HUES64 (cell line): ENCODE data around the gene BRPF1.

ENCODE experiments used
- H3K27ac ChIP-seq: 2 replicates; pipeline ENCODE4 v1.7.0; 2013; ENCODE audit warnings: low read depth, low read length, inconsistent platforms
- H3K27me3 ChIP-seq: 2 replicates; pipeline ENCODE4 v1.6.1; 2013; ENCODE audit warnings: mild to moderate bottlenecking, low read length; ENCODE audit not compliant: insufficient read depth
- H3K36me3 ChIP-seq: 2 replicates; pipeline ENCODE4 v1.6.1; 2013; ENCODE audit warnings: mild to moderate bottlenecking, low read length; ENCODE audit not compliant: insufficient read depth
- H3K4me1 ChIP-seq: 2 replicates; pipeline ENCODE4 v1.6.1; 2013; ENCODE audit warnings: mild to moderate bottlenecking, low read length, moderate library complexity; ENCODE audit not compliant: insufficient read depth
- H3K4me3 ChIP-seq: 2 replicates; pipeline ENCODE4 v1.5.1; 2013; ENCODE audit warnings: mild to moderate bottlenecking, low read length, moderate library complexity
- H3K9ac ChIP-seq: 2 replicates; pipeline ENCODE4 v1.6.1; 2013; ENCODE audit warnings: mild to moderate bottlenecking, low read depth, low read length
- H3K9me3 ChIP-seq: 2 replicates; pipeline ENCODE4 v1.6.1; 2013; ENCODE audit warnings: low read depth, low read length; ENCODE audit not compliant: insufficient read depth
- WGBS: fragments of 150-250, 120-280 bp; methylation state at CpG from one replicate; pipeline ENCODE4 v1.1.7; 2013; ENCODE audit warnings: missing lambda C conversion rate; 5-methylcytosine and 5-hydroxymethylcytosine counted together

Gene BRPF1

DNA sequence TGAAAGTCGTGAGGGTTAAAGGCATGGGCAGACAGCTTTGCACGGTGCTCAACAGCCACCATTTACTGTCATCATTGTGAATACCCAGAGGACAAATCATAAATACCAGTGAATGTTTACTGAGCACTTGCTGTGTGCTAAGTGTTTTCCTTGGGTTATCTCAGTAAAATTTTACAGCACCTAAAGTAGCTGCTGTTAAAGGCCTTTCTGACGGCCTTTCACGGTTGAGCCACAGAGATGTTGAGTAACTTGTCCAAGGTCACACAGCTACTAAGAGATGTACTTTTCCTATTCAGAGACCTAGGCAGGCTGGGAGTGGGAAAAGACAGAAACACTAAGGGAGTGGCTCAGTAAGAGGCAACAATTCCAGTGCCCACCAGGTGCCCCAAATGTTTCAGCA lies 28.3 kb upstream of the BRPF1 start:
- WGBS: 92% methylated on average over 4 of the region's 4 CpGs
- Histone ChIP-seq H3K4me3 (0 out of 2 replicates have a peak overlapping the region, but pooled peaks have one; percentile 62), H3K27me3 (peaks cover 28% of the 10 kb centered on the region)

DNA sequence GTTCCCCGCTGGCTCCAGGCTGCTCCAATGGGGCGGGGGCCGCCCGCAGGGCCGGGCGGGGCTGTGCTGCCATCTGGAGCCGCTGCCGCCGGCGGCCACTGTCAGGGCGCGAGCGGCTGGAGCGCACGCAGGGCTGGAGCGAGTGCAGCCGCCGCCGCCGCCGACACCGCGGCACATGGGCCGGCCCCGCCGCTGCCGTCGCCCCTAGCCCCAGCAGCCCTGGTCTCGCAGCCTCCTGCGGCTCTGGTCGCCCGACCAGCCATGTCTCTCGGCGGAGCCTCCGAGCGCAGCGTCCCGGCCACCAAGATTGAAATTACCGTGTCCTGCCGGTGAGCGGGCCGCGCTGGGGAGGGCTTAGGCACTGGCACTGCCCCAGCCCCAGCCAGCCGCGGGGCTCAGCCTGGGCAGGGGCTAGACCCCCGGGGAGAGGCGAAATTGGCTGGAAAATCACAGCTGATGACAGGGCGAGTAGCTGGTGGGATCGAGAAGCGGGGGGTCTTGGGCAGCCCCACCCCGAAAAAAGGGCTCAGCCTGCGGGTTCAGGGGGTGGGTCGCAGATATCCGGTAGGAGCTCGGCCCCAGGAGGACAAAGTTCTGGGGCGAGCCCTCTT lies 27.7 kb upstream of the BRPF1 start, which contains the start of gene CPNE9:
Gene CPNE9 (plus strand): TSS at position 98 of the 611 bp plus-strand sequence. CDS start 164 bp downstream, at position 262.
- Histone ChIP-seq H3K27me3 (peaks cover 28% of the 10 kb centered on the region), H3K9me3 (no peaks in the 10 kb centered on the region), H3K27ac (no peak within 1 kb of the TSS), H3K9ac (no peak within 1 kb of the TSS), H3K36me3 (peaks cover 3% of the 10 kb centered on the region; the same call in 1 of the 2 replicates), H3K4me1 (no peaks in the 10 kb centered on the region), H3K4me3 (peak within 1 kb of the TSS; percentile 62)
- 2% methylated on average over 56 of the region's 56 CpGs for WGBS

More for the DNA sequence above, 28.3 kb upstream of the BRPF1 start:
- Histone ChIP-seq H3K9me3 (no peaks in the 10 kb centered on the region), H3K4me1 (no peaks in the 10 kb centered on the region), H3K36me3 (peaks cover 4% of the 10 kb centered on the region), H3K27ac (no peak overlapping the region), H3K9ac (no peak overlapping the region)

DNA sequence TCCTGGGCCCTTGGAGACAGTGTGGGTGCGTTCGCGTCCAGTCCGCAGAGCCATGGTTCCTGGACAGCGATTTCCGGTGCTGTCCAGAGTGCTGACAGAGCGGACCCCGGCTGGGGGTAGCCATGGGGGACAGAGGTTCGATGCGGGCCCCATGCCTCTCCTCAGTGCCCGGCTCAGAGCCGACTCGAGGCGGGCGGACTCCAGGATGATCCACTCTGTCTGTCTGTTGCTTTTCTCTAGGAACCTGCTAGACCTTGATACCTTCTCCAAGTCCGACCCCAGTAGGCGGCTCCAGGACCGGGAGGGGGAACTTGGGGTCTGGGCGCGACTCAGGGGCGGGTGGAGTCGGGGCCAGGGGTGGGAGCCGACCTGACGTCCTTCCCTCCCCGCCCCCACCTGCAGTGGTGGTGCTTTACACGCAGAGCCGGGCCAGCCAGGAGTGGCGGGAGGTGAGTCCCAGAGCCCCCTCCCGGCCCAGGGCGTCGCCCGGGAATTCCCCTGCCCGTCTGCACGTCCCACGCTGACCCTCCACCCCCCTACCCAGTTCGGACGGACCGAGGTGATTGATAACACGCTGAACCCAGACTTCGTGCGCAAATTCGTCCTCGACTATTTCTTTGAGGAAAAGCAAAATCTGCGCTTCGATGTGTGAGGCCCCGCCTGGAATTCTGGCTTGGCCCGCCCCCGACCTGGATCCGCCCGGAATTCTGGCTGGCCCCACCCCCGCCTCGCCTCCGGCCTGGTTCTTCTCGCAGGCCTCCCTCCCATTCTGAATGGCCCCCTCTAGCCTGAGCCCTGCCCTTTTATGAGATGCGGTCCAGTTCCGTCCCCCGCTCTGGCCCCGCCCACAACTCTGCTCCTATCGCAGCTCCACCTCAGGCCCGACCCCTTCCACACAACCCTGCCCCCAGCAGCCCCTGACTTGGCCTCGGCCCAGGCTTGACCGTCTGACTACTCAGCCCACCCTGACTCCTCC lies 26.9 kb upstream of the BRPF1 start:
- H3K36me3 ChIP-seq: peaks cover 3% of the 10 kb centered on the region; the same call in 1 of the 2 replicates
- no peak overlapping the region for H3K27ac ChIP-seq
- WGBS: under 1% methylated on average over 62 of the region's 62 CpGs
- no peaks in the 10 kb centered on the region for H3K9me3 ChIP-seq
- H3K4me3 ChIP-seq: peak overlapping the region; percentile 62
- no peak overlapping the region for H3K9ac ChIP-seq
- H3K4me1 ChIP-seq: no peaks in the 10 kb centered on the region
- H3K27me3 ChIP-seq: peaks cover 28% of the 10 kb centered on the region

DNA sequence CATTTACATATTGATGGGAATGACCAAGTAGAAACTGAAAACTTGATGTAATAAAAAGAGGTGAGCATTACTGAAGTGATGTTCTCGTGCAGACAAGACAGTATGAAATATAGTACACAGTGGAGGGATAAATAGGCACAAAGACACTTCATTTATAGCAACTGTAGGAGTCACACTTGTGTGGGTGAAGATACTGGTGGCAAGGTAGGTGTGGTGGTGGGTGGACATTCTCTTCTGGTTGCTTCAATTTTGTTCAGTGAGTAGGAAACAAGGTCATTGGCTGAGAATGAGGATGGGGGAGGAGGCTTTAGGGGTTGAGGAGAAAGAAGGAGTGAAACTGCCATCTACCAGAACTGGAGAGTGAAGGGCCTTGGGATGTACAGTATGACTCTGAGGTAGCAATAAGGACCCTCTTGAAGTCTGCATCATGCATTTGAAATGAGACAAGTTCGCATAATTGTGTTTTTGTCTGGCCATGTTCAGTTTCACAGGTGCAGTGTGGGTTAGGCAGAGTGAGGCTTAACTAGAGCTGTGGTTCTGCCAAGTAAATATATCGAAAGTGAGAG lies 21.3 kb upstream of the BRPF1 start:
- WGBS: 76% methylated on average over 3 of the region's 3 CpGs
- H3K27ac ChIP-seq: no peak overlapping the region

DNA sequence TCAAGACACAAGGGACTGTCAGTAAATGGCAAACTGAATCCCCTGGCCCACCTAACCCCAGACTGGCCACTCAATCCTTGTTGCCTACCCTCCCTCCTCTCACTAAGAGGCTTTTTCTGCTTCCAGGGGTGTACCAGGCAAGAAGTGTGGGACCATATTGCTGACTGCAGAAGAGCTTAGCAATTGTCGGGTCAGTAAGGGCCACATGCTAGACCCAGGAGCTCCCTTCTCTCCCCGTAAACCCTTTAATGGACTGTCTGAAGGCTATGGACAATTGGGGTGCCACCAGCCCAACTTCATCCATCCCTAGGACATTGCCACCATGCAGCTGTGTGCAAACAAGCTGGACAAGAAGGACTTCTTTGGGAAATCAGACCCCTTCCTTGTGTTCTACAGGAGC lies 19.1 kb upstream of the BRPF1 start:
- Histone ChIP-seq H3K36me3 (no peaks in the 10 kb centered on the region), H3K4me3 (no peak overlapping the region), H3K27me3 (peaks cover 10% of the 10 kb centered on the region; the same call in 1 of the 2 replicates), H3K9ac (no peak overlapping the region), H3K9me3 (no peaks in the 10 kb centered on the region), H3K27ac (no peak overlapping the region), H3K4me1 (no peaks in the 10 kb centered on the region)
- 96% methylated on average over 2 of the region's 2 CpGs for WGBS

More for the DNA sequence above, 21.3 kb upstream of the BRPF1 start:
- no peak overlapping the region for H3K4me3 ChIP-seq
- no peaks in the 10 kb centered on the region for H3K9me3 ChIP-seq
- H3K9ac ChIP-seq: no peak overlapping the region
- peaks cover 17% of the 10 kb centered on the region for H3K27me3 ChIP-seq
- no peaks in the 10 kb centered on the region for H3K4me1 ChIP-seq
- no peaks in the 10 kb centered on the region for H3K36me3 ChIP-seq

DNA sequence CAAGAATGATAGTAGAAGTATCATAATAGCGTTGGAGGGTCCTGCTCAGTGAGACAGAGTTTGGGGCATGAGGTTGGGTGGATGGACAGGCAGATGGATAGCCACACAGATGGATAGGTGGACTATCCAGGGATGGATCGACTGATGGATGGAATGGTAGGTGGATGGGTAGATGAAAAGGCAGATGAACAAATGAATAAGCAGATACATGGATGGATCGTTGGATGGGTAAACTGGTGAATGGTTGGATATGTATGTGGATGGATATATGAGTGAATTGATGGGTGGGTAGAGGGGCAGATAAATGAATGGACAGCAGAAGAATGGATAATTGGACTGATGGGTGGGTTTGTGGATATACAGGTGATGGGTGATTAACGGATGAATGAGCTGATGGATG lies 18.4 kb upstream of the BRPF1 start:
- H3K4me1 ChIP-seq: no peaks in the 10 kb centered on the region
- H3K4me3 ChIP-seq: no peak overlapping the region
- no peaks in the 10 kb centered on the region for H3K9me3 ChIP-seq
- 86% methylated on average over 4 of the region's 4 CpGs for WGBS
- no peaks in the 10 kb centered on the region for H3K36me3 ChIP-seq
- H3K27me3 ChIP-seq: peaks cover 10% of the 10 kb centered on the region; the same call in 1 of the 2 replicates
- no peak overlapping the region for H3K27ac ChIP-seq
- no peak overlapping the region for H3K9ac ChIP-seq

DNA sequence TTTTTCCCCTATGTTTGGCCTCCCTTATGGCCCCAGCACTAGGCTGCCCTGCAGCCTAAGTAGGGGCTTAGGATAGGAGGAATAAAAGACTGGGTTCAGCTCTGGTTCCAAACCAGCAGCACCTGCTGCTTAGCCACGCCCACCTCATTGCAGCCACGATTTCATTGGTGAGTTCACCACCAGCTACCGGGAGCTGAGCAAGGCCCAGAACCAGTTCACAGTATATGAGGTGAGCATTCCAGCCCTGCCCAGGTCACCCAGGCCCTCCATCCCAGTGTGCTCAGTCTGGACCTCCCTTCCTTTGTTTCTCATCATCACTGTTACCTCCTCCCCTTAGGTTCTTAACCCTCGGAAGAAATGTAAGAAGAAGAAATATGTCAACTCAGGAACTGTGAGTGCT lies 16.4 kb upstream of the BRPF1 start:
- 45% methylated on average over 4 of the region's 4 CpGs for WGBS
- Histone ChIP-seq H3K9ac (no peak overlapping the region), H3K36me3 (no peaks in the 10 kb centered on the region)

DNA sequence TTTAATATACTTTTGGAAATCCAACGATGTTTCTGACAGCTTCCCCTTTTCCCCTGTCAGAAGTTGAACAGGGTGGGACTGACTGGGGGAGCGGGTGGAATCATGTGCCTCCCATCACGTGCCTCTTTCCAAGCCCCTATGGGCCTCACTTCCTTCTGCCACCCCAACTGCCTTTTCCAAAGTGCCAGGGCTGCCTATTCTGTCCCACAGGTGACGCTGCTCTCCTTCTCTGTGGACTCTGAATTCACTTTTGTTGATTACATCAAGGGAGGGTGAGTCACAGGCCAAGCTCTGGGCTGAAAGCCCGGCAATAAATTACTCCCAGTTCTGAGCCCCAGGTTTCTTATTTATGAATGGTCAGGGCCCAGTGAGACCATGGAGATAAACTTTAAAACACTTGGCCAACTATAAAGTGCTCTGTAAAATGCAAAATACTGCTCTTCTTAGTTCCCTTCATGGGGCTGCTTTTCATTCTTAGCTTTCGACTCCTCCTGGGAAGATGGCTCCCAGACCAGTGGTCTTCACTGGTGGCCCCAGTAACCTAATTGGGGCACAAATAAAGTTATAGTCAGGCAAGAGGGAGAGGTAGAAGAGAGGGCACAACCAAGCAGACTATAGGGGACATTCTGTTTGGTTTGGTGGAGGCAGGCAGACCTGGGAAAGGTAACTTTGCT lies 15.6 kb upstream of the BRPF1 start:
- Histone ChIP-seq H3K27ac (no peak overlapping the region), H3K27me3 (peaks cover 10% of the 10 kb centered on the region; the same call in 1 of the 2 replicates), H3K36me3 (no peaks in the 10 kb centered on the region), H3K9ac (no peak overlapping the region), H3K4me3 (no peak overlapping the region), H3K9me3 (no peaks in the 10 kb centered on the region), H3K4me1 (no peaks in the 10 kb centered on the region)
- 64% methylated on average over 6 of the region's 6 CpGs for WGBS

More for the DNA sequence above, 16.4 kb upstream of the BRPF1 start:
- no peaks in the 10 kb centered on the region for H3K9me3 ChIP-seq
- no peak overlapping the region for H3K27ac ChIP-seq
- no peaks in the 10 kb centered on the region for H3K4me1 ChIP-seq
- H3K27me3 ChIP-seq: peaks cover 10% of the 10 kb centered on the region; the same call in 1 of the 2 replicates
- H3K4me3 ChIP-seq: no peak overlapping the region

DNA sequence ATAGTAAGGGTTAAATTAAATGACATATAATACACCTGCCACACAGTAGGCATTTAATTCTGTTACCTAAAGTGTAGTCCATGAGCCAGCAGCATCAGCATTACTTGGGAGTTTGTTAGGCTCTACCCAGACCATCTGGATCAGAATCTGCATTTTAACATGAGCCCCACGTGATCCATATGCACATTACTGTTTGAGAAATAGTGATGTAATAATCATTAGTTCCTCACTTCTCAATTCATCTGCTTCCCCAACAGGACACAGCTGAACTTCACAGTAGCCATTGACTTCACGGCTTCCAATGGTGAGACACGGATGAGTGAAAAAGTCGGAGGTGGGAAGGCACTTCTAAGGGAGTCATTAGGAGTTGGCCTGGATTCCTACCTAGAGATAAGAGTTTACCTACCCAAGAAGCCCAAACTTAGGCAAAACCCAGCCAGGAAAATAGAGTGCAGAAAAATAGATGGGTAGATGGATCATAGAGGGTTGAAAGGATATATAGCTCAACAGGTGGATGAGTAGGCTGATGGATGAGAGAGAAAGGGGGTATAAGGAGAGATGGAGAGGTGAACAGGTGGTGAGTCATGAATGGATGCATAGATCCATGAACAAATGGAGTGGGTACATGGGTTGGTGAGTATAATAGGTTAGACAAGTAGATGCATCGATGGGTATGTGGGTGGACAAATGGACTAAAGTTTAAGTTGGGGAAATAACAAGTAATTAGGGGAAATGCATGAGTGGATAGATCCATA lies 14.6 kb upstream of the BRPF1 start:
- H3K27me3 ChIP-seq: peaks cover 8% of the 10 kb centered on the region; the same call in 1 of the 2 replicates
- H3K36me3 ChIP-seq: no peaks in the 10 kb centered on the region
- H3K9me3 ChIP-seq: no peaks in the 10 kb centered on the region
- WGBS: 87% methylated on average over 4 of the region's 5 CpGs
- H3K27ac ChIP-seq: no peak overlapping the region
- H3K9ac ChIP-seq: no peak overlapping the region
- no peaks in the 10 kb centered on the region for H3K4me1 ChIP-seq
- no peak overlapping the region for H3K4me3 ChIP-seq

DNA sequence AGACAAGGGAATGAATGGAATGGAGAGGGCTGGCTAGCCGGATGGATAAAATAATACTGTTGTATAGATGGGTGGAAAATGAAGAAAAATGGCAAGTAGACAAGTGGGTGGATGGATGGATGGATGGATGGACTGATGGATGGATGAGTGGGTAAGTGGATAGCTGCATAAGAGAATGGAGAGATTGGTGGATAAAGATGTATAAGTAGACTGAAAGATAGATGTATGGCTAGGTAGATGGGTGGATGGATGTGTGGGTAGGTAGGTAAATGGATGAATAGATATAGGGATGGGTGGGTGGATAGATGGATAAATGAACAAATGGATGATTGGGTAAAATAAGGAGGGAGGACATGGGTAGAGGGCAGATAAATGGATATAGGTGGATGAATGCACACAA lies 14.0 kb upstream of the BRPF1 start:
- Histone ChIP-seq H3K4me3 (no peak overlapping the region), H3K27me3 (peaks cover 4% of the 10 kb centered on the region; the same call in 1 of the 2 replicates), H3K27ac (no peak overlapping the region), H3K9ac (no peak overlapping the region), H3K36me3 (no peaks in the 10 kb centered on the region), H3K9me3 (no peaks in the 10 kb centered on the region), H3K4me1 (no peaks in the 10 kb centered on the region)
- 76% methylated on average over 1 of the region's 1 CpG for WGBS
